GM12872 (cell line): Measurements from ENCODE around the gene ARHGAP18.

Experiments used
- CTCF ChIP-seq: IDR thresholded peaks from 3 replicates; pipeline ENCODE4 v1.5.1; 2011; ENCODE audit warnings: low read depth, mild to moderate bottlenecking, low read length, moderate library complexity; ENCODE audit not compliant: insufficient read depth

The ARHGAP18 gene

DNA sequence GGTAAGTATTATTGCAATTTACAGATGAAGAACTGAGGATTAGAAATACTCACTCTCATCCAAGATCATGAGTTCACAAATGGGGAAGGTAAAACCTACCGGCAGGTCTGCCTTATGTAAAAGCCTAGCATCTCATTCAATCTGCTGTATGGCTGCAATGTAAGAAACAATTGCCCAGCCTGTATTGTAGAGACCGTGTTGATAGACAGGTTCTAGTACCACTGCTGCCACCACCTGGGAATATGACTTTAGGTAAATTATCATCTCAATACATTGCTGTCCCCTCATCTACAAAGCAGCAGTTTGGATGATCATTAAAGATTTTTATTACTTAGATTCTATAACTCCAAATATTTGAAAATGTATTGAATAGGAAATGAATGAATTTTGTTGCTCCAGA is 23.3 kb upstream of the ARHGAP18 start:
- 0 out of 3 replicates have a peak, but pooled peaks have one; percentile 16 for TF ChIP-seq CTCF

- no peak for TF ChIP-seq CTCF
Observed at GRCh38 chr6:129732542-129732941, 22.6 kb upstream of the ARHGAP18 start.

DNA sequence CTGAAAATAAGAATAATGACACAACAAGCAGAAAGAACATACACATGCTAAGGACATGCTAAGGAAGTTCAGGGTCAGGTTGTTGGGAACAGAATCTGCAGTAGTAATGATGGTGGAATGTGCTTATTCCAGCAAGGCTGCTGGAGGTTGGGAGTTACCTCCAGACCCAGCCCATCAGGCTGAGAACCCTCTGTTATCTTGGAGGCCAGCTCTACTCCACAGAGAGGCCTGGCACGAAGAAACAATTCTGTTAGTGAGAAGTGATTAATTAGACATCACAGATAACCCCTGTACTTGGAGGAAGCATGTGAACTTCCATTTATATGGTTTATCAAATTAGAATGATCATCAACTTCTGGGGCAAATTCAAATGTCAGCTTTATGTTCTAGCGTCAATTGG is 22.1 kb upstream of the ARHGAP18 start:
- no peak for TF ChIP-seq CTCF

- TF ChIP-seq CTCF: no peak
Observed at GRCh38 chr6:129731428-129731827, 21.5 kb upstream of the ARHGAP18 start.

GRCh38 chr6:129730477-129731165 is 20.6 kb upstream of the ARHGAP18 start:
- TF ChIP-seq CTCF: peak; percentile 56; the same call in 2 of the 3 replicates

GRCh38 chr6:129726650-129727049 is 16.7 kb upstream of the ARHGAP18 start:
- no peak for TF ChIP-seq CTCF

- TF ChIP-seq CTCF: no peak
Observed at GRCh38 chr6:129725341-129725740, 15.4 kb upstream of the ARHGAP18 start.
